A673 (cell line): ENCODE data around the gene TRIP4. TPM values are rescaled to one million over a fixed set of nuclear protein-coding genes. Genes with fewer than 3 reads are reported as not detected.

Source experiments
- BruUV-seq: library from RNA; stranded (reverse); fragments of 400-500 nt; replicated peaks from 2 replicates; lab custom pipeline; 2021; lab: Mats Ljungman, UMichigan
- CTCF ChIA-PET: fragments of 300-600 bp; sonication (Branson Sonifier 250); formaldehyde crosslinking; loops from one replicate; lab custom pipeline; 2022; ENCODE audit warnings: antibody characterized with exemption; lab: Charles Lee
- POLR2A ChIA-PET: fragments of 300-600 bp; sonication (Branson Sonifier 250); formaldehyde crosslinking; loops from one replicate; lab custom pipeline; 2022; ENCODE audit warnings: antibody characterized with exemption; ENCODE audit not compliant: low non-redundant PET; lab: Charles Lee
- DNase-seq: peaks from one replicate; pipeline ENCODE4 v3.0.0-alpha.2; 2015; ENCODE audit warnings: low spot score
- H3K27ac ChIP-seq: fragments of 200-600 bp; sonication (generic); 2 replicates; pipeline ENCODE4 v1.5.1; 2016; ENCODE audit warnings: mixed run types, low read depth, mild to moderate bottlenecking, mixed read lengths, antibody characterized with exemption, low read length; ENCODE audit not compliant: poor library complexity, severe bottlenecking
- H3K27me3 ChIP-seq: fragments of 200-600 bp; sonication (generic); replicated peaks from 2 replicates; pipeline ENCODE4 v1.6.1; 2017; ENCODE audit warnings: mixed run types, low read depth, mild to moderate bottlenecking, mixed read lengths, antibody characterized with exemption, low read length; ENCODE audit not compliant: insufficient read depth, poor library complexity
- H3K36me3 ChIP-seq: fragments of 200-600 bp; sonication (generic); 2 replicates; pipeline ENCODE4 v1.6.1; 2016; ENCODE audit warnings: mixed run types, mild to moderate bottlenecking, mixed read lengths, antibody characterized with exemption, low read length; ENCODE audit not compliant: insufficient read depth, poor library complexity, severe bottlenecking
- H3K4me1 ChIP-seq: fragments of 200-600 bp; sonication (generic); 2 replicates; pipeline ENCODE4 v1.6.1; 2017; ENCODE audit warnings: mixed run types, mild to moderate bottlenecking, mixed read lengths, antibody characterized with exemption, low read length; ENCODE audit not compliant: insufficient read depth, poor library complexity, severe bottlenecking
- H3K4me3 ChIP-seq: fragments of 200-600 bp; sonication (generic); 2 replicates; pipeline ENCODE4 v1.5.1; 2016; ENCODE audit warnings: low read depth, mixed run types, mild to moderate bottlenecking, mixed read lengths, low read length; ENCODE audit not compliant: poor library complexity, severe bottlenecking
- H3K9me3 ChIP-seq: fragments of 200-600 bp; sonication (generic); 2 replicates; pipeline ENCODE4 v1.6.1; 2016; ENCODE audit warnings: mixed run types, low read depth, mild to moderate bottlenecking, mixed read lengths, antibody characterized with exemption, low read length; ENCODE audit not compliant: poor library complexity, severe bottlenecking
- CTCF ChIP-seq: fragments of 300-800, 200-600 bp; sonication (generic); conservative IDR thresholded peaks from 2 replicates; pipeline ENCODE4 v1.5.1; 2017; ENCODE audit warnings: low read depth, mild to moderate bottlenecking, antibody characterized with exemption, low read length, moderate library complexity, mixed read lengths
- EZH2 ChIP-seq: fragments of 200-600 bp; sonication (generic); IDR thresholded peaks from 2 replicates; pipeline ENCODE4 v1.6.1; 2017; ENCODE audit warnings: borderline replicate concordance, low read depth, mild to moderate bottlenecking, mixed read lengths, antibody characterized with exemption, low read length; ENCODE audit not compliant: poor library complexity, severe bottlenecking
- intact Hi-C: fragments of 100-400 bp; cut with micrococcal nuclease; formaldehyde crosslinking; loops from one replicate; pipeline ENCODE4 v1.10.0; 2022; ENCODE audit not compliant: unreplicated experiment
- total RNA-seq: library from RNA; stranded (reverse); gene quantifications from 2 replicates; pipeline ENCODE4 v1.2.3, GENCODE V29; 2021

TRIP4 gene
- total RNA-seq, 1 experiment from 2014 or later: 24.9 TPM

GRCh38 chr15:64443747-64444621 lies 56.3 kb downstream of the TRIP4 start:
- H3K9me3 ChIP-seq: no peaks in the 10 kb centered on the region
- POLR2A ChIA-PET: no interaction called here
- CTCF ChIA-PET: no interaction called here
- intact Hi-C loops: no loop called here
- BruUV-seq: no TSS peak
- no peak for TF ChIP-seq CTCF
- no peak for TF ChIP-seq EZH2
- H3K36me3 ChIP-seq: peaks cover 5% of the 10 kb centered on the region
- DNase-seq: peak; percentile 37
- H3K4me1 ChIP-seq: no peaks in the 10 kb centered on the region
- no peaks in the 10 kb centered on the region for H3K27me3 ChIP-seq
- H3K27ac ChIP-seq: no peak overlapping the region
- H3K4me3 ChIP-seq: no peak overlapping the region

DNA sequence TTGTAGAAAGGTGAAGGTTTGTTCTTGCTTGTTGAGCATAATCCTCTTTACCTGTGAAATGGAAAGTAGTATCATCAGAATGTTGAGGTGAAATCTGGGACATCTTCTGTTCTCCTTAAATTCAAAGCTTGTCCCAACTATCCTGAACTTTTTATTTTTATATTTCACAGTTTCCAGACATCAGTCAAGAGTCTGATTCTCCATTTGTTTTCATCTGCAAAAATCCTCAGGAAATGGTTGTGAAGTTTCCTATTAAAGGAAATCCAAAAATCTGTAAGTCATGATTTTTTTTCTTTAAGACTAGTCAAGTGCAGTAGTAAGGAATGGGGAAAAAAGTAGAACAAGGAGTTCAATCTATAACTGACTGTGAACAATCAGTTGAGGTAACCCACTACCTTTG lies 57.2 kb downstream of the TRIP4 start:
- no TSS peak for BruUV-seq
- Histone ChIP-seq H3K4me3 (no peak overlapping the region), H3K36me3 (peaks cover 5% of the 10 kb centered on the region), H3K4me1 (no peaks in the 10 kb centered on the region), H3K27ac (no peak overlapping the region), H3K9me3 (no peaks in the 10 kb centered on the region), H3K27me3 (no peaks in the 10 kb centered on the region)
- CTCF ChIA-PET: no interaction called here
- no peak for DNase-seq
- POLR2A ChIA-PET: no interaction called here
- intact Hi-C loops: no loop called here
- TF ChIP-seq CTCF: no peak

GRCh38 chr15:64447536-64448315 lies 60.1 kb downstream of the TRIP4 start:
- Histone ChIP-seq H3K9me3 (no peaks in the 10 kb centered on the region), H3K4me1 (peaks cover under 1% of the 10 kb centered on the region), H3K27me3 (no peaks in the 10 kb centered on the region), H3K36me3 (peaks cover 5% of the 10 kb centered on the region), H3K27ac (no peak overlapping the region), H3K4me3 (no peak overlapping the region)
- no peak for DNase-seq
- BruUV-seq: no TSS peak
- POLR2A ChIA-PET: no interaction called here
- TF ChIP-seq CTCF (no peak), EZH2 (no peak)
- CTCF ChIA-PET: no interaction called here
- intact Hi-C loops: no loop called here
